Keratinocyte (primary cell): ENCODE data around the gene TBC1D9B.

Experiments
- CTCF ChIP-seq, 3 experiments: IDR thresholded peaks in 1 of 3; conservative IDR thresholded peaks in 1 of 3; optimal IDR thresholded peaks in 1 of 3; 2 replicates in 2 of 3; 3 replicates in 1 of 3; pipeline versions ENCODE3 to v1.5.1; 2011; ENCODE audit warnings: low read length in 3 of 3, mild to moderate bottlenecking in 3 of 3, moderate library complexity in 2 of 3, control low read depth in 1 of 3, inconsistent platforms in 1 of 3; ENCODE audit not compliant: insufficient read depth in 2 of 3; ENCODE audit errors: extremely low read depth in 1 of 3
- EZH2 ChIP-seq: IDR thresholded peaks from one replicate; pipeline ENCODE4 v1.6.1; 2012; ENCODE audit warnings: inconsistent platforms, mild to moderate bottlenecking, low read length, moderate library complexity

DNA sequence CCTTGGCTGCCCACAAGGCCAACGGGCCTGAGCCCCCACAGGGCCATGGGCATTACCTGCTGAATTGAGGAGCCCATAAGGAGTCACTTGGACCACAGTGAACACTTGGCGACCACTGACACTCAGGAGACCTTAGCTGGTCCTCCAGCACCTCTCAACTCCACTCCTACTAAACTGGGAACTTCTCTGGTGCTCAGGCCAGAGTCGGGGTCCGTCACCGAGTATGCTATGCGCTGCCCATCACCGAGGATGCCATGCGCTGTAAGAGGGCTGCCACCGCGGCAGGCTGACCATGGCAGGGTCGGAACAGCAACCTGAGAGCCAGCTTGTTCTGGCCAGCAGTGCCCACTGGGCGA is 87.6 kb downstream of the TBC1D9B start:
- TF ChIP-seq CTCF (optimal IDR thresholded peaks at IDR 0.05 in 1 of 3, IDR thresholded peaks at IDR 0.05 in 1 of 3, conservative IDR thresholded peaks at IDR 0.05 in 1 of 3; ENCODE audit: extremely low read depth in 1 of 3, insufficient read depth in 2 of 3, low read length in 3 of 3) (no peak), EZH2 (no peak)
